Ovary (tissue), 9 donors: ENCODE data around the gene SIMC1. TPM values are rescaled to one million over a fixed set of nuclear protein-coding genes. Genes with fewer than 3 reads are reported as not detected.
A peak's percentile ranks its signal among the peaks of the same experiment; 100 is the strongest.

Source experiments
- DNase-seq, 5 donors: peaks; one replicate each; pipeline ENCODE4 v3.0.0-alpha.2; 2019 to 2020
- H3K27ac ChIP-seq, 2 donors: fragments of 200-600 bp; one replicate each; pipeline versions ENCODE4 v1.5.1 to v1.8.0; 2019 to 2022
- H3K27me3 ChIP-seq: fragments of 200-600 bp; one replicate; pipeline ENCODE4 v1.8.0; 2022
- H3K36me3 ChIP-seq: fragments of 200-600 bp; sonication (generic); one replicate; pipeline ENCODE4 v1.5.1; 2019
- H3K4me1 ChIP-seq: one replicate; pipeline ENCODE4 v1.8.1; 2013; ENCODE audit warnings: mild to moderate bottlenecking, moderate library complexity; ENCODE audit not compliant: insufficient read depth
- H3K4me3 ChIP-seq: fragments of 200-600 bp; sonication (generic); one replicate; pipeline ENCODE4 v1.5.1; 2017
- H3K9me3 ChIP-seq, 2 donors: fragments of 200-600 bp in 1 of 2; sonication (generic) in 1 of 2; one replicate each; pipeline versions ENCODE4 v1.5.1 to v1.8.1; 2013 to 2019; ENCODE audit warnings: mild to moderate bottlenecking in 1 of 2, moderate library complexity in 1 of 2
- CTCF ChIP-seq, 3 donors: fragments of 450-650 bp in 2 of 3; fragments of 200-600 bp in 1 of 3; IDR thresholded peaks; one replicate each; pipeline versions ENCODE4 v1.5.1 to v1.8.0; 2016 to 2022; ENCODE audit warnings: antibody characterized with exemption in 3 of 3, mild to moderate bottlenecking in 1 of 3
- EP300 ChIP-seq: sonication (generic); formaldehyde crosslinking; IDR thresholded peaks from one replicate; pipeline ENCODE4 v1.6.1; 2017; ENCODE audit warnings: antibody characterized with exemption
- POLR2A ChIP-seq: fragments of 450-650 bp; IDR thresholded peaks from one replicate; pipeline ENCODE4 v1.6.1; 2017; ENCODE audit warnings: antibody characterized with exemption, mild to moderate bottlenecking, moderate library complexity
- WGBS, 3 donors: extraction: QIAGEN DNeasy Blood & Tissue Kit in 1 of 3; methylation state at CpG; one replicate each; pipeline versions ENCODE4 v1.1.5 to v1.1.7; 2013 to 2017; 5-methylcytosine and 5-hydroxymethylcytosine counted together
- intact Hi-C, 4 donors: fragments of 100-400 bp; cut with DNase I; formaldehyde crosslinking; loops; one replicate each; pipeline versions ENCODE4 v1.11.0 to v1.15.1; 2022 to 2023
- polyA plus RNA-seq, 2 donors: library from polyadenylated mRNA; stranded (reverse); fragments of 200-250 nt in 1 of 2; fragments of 350-450 nt in 1 of 2; fragmentation: Illumina TruSeq in 1 of 2; extraction: RNeasy Lipid Tissue Mini Kit (QIAGEN cat#74804) in 1 of 2; gene quantifications; one replicate each; pipeline ENCODE4 v1.2.3, GENCODE V29; 2013 to 2014
- total RNA-seq, 7 donors: library from RNA; depleted of rRNA in 2 of 7; stranded (reverse); fragments of >200 nt in 2 of 7; fragmentation: NEBNext Ultra II Directional in 3 of 7; extraction: Animal tissue kit (Norgen Biotek cat#: 25700) in 3 of 7; gene quantifications; one replicate each; pipeline versions ENCODE4 v1.1.0 to v1.2.4, GENCODE V29; 2016 to 2023
- donor health status: DM: no; HTN: no; CAD: no; lungs with moderate emphysema.
- donor health status: DM: no; HTN: no; CAD: no.
- donor health status: Bipolar disorder and iron deficiency.
- donor health status: DM: yes; HTN: yes; CAD: no.
- donor health status: DM: no; HTN: no; CAD: no.
- donor health status: DM: yes; HTN: yes; CAD: no.

Gene SIMC1
- total and polyA plus RNA-seq, 9 donors = 39.0 to 114 (median 76.3) TPM

DNA sequence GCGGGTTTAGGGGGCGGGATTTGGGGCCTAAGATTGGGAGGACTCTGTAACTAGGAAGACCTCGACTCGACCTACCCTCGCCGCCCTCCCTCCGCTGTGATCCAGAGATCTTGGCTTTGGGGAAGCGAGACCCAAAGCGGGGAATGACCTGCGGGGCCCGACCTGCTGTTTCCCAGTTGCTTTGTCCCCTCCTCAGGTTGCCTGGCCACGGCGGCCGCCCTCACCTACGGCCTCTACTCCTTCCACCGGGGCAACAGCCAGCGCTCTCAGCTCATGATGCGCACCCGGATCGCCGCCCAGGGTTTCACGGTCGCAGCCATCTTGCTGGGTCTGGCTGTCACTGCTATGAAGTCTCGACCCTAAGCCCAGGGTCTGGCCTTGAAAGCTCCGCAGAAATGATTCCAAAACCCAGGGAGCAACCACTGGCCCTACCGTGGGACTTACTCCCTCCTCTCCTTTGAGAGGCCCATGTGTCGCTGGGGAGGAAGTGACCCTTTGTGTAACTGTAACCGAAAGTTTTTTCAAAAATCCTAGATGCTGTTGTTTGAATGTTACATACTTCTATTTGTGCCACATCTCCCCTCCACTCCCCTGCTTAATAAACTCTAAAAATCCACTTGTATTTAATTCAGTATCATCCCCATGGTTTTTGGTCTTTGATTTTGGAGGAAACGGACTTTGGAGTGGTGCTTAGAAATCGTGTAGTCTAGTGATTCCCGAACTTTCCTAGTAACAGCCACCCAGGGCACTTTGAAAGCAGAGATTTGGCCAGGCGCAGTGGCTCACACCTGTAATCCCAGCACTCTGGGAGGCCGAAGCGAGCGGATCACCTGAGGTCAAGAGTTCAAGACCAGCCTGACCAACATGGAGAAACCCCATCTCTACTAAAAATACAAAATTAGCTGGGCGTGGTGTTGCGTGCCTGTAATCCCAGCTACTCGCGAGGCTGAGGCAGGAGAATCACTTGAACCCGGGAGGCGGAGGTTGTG, 151.2 kb downstream of the SIMC1 start:
- TF ChIP-seq EP300 (no peak), CTCF (IDR thresholded peaks at IDR 0.05) (no peak), POLR2A (peak; percentile 79)
- DNase-seq = peak in 1 of 5 donors; percentile 6
- Histone ChIP-seq H3K36me3 (no peaks in the 10 kb centered on the region), H3K27ac (peak overlapping the region; percentile 84 to 95), H3K4me3 (peak overlapping the region; percentile 76), H3K27me3 (no peaks in the 10 kb centered on the region), H3K4me1 (peaks cover 7% of the 10 kb centered on the region), H3K9me3 (no peaks in the 10 kb centered on the region)
- intact Hi-C loops = loop anchor here in 1 of 4 donors (2.0 kb wide), 1 partner anchor 59 kb away; the partner anchor contains the start of gene FAF2
- 26 to 27% (median 27%) methylated on average over 41 of the region's 41 CpGs for WGBS, 3 donors

DNA sequence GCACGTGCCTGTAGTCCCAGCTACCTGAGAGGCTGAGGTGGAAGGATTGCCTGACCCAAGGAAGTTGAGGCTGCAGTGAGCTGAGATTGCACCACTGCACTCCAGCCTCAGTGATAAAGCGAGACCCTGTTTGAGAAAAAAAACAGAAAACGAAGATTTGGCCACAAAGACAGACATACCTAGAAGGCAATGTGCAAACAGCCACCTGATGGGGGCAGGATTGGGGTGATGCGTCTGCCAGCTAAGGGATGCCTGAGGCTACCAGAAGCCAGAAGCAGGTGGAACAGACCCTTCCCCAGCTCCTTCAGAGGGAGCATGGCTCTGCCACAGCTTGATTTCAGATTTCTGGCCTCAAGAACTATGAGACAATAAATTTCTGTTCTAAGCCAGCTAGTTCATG, 153.3 kb downstream of the SIMC1 start:
- Histone ChIP-seq H3K27ac (no peak overlapping the region), H3K27me3 (no peaks in the 10 kb centered on the region), H3K36me3 (no peaks in the 10 kb centered on the region), H3K4me1 (peaks cover 19% of the 10 kb centered on the region), H3K9me3 (no peaks in the 10 kb centered on the region), H3K4me3 (no peak overlapping the region)
- intact Hi-C loops = no loop called here
- TF ChIP-seq EP300 (no peak), CTCF (IDR thresholded peaks at IDR 0.05) (no peak), POLR2A (no peak)
- no peak for DNase-seq
- 89 to 92% (median 90%) methylated on average over 4 of the region's 4 CpGs for WGBS, 3 donors

GRCh38 chr5:176391999-176392398, 153.8 kb downstream of the SIMC1 start:
- intact Hi-C loops = no loop called here
- 65 to 73% (median 71%) methylated on average over 4 of the region's 4 CpGs for WGBS, 3 donors
- Histone ChIP-seq H3K36me3 (no peaks in the 10 kb centered on the region), H3K27me3 (no peaks in the 10 kb centered on the region), H3K9me3 (no peaks in the 10 kb centered on the region), H3K4me1 (peaks cover 21% of the 10 kb centered on the region), H3K27ac (no peak overlapping the region), H3K4me3 (no peak overlapping the region)
- TF ChIP-seq POLR2A = no peak
- TF ChIP-seq CTCF (IDR thresholded peaks at IDR 0.05) = no peak
- TF ChIP-seq EP300 = no peak
- peak in 1 of 5 donors; percentile 5 for DNase-seq

DNA sequence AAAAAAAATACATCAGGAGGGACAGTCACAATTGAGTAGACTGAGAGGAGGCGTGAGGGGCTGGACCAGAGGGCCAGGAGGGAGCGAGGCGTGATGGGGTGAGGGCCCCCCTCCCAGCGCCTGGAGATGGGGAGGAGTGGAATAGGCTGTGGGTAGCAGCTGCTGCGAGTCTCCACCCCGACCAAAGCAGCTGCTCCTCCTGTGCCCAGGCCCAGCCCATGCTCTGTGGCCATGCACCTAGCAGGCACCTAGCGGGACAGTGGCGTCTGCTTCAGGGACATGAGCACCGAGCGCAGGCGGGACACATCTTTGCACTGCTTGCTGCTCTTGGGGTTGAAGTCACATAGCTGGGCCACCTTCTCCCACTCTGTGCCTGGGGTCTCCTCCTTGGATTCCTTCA, 154.3 kb downstream of the SIMC1 start:
- no peaks in the 10 kb centered on the region for H3K36me3 ChIP-seq
- H3K27me3 ChIP-seq = no peaks in the 10 kb centered on the region
- intact Hi-C loops = no loop called here
- no peak for TF ChIP-seq EP300
- no peak for TF ChIP-seq POLR2A
- TF ChIP-seq CTCF (IDR thresholded peaks at IDR 0.05) = no peak
- peak in 1 of 5 donors; percentile 51 for DNase-seq
- whole genome bisulfite sequencing, 3 donors = 58 to 72% (median 64%) methylated on average over 11 of the region's 11 CpGs
- H3K9me3 ChIP-seq = no peaks in the 10 kb centered on the region
- no peak overlapping the region for H3K4me3 ChIP-seq
- no peak overlapping the region for H3K27ac ChIP-seq
- peaks cover 17% of the 10 kb centered on the region for H3K4me1 ChIP-seq
